Brain microvascular endothelial cell (primary cell): Measurements from ENCODE around the gene NCAPG.

ENCODE experiments used
- DNase-seq: peaks from one replicate; pipeline ENCODE4 v3.0.0-alpha.2; 2020
- H3K27ac ChIP-seq: fragments of 250-450 bp; sonication (Bioruptor Pico); 2 replicates; pipeline ENCODE4 v1.5.1; 2020; ENCODE audit warnings: mild to moderate bottlenecking, moderate library complexity
- H3K27me3 ChIP-seq: fragments of 250-450 bp; sonication (Bioruptor Pico); replicated peaks from 2 replicates; pipeline ENCODE4 v1.5.1; 2020; ENCODE audit warnings: mild to moderate bottlenecking
- H3K36me3 ChIP-seq: fragments of 250-450 bp; sonication (Bioruptor Pico); replicated peaks from 2 replicates; pipeline ENCODE4 v1.5.1; 2020; ENCODE audit warnings: mild to moderate bottlenecking
- H3K4me3 ChIP-seq: 2 replicates; pipeline ENCODE4 v1.5.1; 2011; ENCODE audit warnings: low read depth, mild to moderate bottlenecking, control low read depth, low read length, moderate library complexity
- in situ Hi-C: cut with HindIII; loops from 2 replicates; pipeline ENCODE4 v1.10.0; 2017; ENCODE audit warnings: low sequenced_read_pairs, low pct_ligation_motif_present
- TF ChIP-seq, protein P1 (sequence below): IDR thresholded peaks from 2 replicates; pipeline ENCODE4 v1.5.1; 2011; ENCODE audit warnings: low read depth, mild to moderate bottlenecking, moderate library complexity, low read length, control low read depth, inconsistent platforms; ENCODE audit errors: missing control alignments

Gene NCAPG

DNA sequence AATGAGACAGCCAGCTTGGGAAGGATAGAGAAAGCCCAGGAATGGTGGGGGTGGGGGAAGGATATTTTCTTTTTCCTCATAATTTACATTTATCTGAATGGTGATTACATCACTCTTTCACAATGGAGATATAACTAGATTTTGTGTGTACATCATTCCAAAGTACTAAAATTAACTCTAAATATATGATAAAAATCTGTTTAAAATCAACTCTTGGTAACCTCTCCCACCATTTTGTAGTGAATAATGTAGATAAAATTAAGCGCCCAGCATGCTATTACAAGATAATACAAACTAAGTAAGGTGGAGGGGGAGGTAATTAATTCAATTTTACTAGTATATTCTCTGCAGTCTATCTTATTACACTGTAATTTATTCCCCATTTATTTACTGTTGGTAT, 78.9 kb downstream of the NCAPG start:
- in situ Hi-C loops: no loop called here
- no peak overlapping the region for H3K4me3 ChIP-seq
- no peak for DNase-seq
- H3K36me3 ChIP-seq: no peaks in the 10 kb centered on the region
- TF ChIP-seq, protein P1, sequence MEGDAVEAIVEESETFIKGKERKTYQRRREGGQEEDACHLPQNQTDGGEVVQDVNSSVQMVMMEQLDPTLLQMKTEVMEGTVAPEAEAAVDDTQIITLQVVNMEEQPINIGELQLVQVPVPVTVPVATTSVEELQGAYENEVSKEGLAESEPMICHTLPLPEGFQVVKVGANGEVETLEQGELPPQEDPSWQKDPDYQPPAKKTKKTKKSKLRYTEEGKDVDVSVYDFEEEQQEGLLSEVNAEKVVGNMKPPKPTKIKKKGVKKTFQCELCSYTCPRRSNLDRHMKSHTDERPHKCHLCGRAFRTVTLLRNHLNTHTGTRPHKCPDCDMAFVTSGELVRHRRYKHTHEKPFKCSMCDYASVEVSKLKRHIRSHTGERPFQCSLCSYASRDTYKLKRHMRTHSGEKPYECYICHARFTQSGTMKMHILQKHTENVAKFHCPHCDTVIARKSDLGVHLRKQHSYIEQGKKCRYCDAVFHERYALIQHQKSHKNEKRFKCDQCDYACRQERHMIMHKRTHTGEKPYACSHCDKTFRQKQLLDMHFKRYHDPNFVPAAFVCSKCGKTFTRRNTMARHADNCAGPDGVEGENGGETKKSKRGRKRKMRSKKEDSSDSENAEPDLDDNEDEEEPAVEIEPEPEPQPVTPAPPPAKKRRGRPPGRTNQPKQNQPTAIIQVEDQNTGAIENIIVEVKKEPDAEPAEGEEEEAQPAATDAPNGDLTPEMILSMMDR: no peak
- H3K27ac ChIP-seq: no peak overlapping the region
- no peaks in the 10 kb centered on the region for H3K27me3 ChIP-seq

GRCh38 chr4:17894421-17894820, 83.6 kb downstream of the NCAPG start:
- TF ChIP-seq, protein P1: no peak
- no peak for DNase-seq
- H3K36me3 ChIP-seq: no peaks in the 10 kb centered on the region
- no peak overlapping the region for H3K27ac ChIP-seq
- H3K27me3 ChIP-seq: no peaks in the 10 kb centered on the region
- no peak overlapping the region for H3K4me3 ChIP-seq
- in situ Hi-C loops: no loop called here
